ENCODE data around the gene TRIML2. TPM values are rescaled to one million over a fixed set of nuclear protein-coding genes. Genes with fewer than 3 reads are reported as not detected.

TRIML2 gene
- polyA plus RNA-seq, 2 of the 4 experiments (the other 2 are of a cell fraction), result 53.7 to 56.2 TPM

DNA sequence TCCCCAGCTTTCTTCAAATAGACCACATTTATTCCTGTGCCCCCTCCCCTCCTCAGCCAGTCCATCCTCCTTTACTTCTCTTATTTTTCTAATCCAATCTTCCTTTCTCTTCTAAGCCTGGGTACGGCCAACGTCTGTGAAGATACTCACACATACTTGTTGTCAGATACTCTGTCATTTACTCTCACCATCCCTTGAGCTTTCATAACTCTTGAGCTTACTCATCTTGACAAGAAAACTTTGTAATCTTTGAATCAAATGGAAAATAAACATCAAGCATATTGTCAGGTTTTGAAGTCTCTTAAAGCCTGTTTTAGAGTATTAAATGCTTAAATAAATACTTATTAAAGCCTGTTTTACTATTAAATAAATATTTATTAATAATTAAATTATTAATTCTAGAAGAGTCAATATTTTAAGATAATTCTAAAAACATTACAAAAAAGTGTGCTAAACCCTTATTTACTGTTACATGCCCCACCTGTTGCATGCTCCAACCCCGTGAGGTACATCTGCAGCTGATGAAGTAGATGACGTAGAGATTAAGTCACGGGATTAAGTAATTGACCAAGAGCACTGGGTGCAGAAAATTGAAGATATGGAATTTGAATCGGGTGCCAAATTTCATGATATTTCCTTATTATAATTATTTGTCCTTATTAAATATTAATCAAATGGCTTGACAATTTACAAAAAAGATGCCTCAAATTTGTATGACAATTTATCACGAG lies 1.5 kb upstream of the TRIML2 start:
- H3K27ac ChIP-seq, result peak overlapping the region; percentile 90 to 93
- H3K4me2 ChIP-seq, result peak overlapping the region; percentile 72
- ATAC-seq (peak; percentile 63 to 72), FAIRE-seq (no peak), DNase-seq (ENCODE audit: low read depth in 1 of 2, low spot score in 1 of 2) (peak; percentile 71 to 88)
- POLR2A ChIA-PET, result no interaction called here
- H3K4me1 ChIP-seq, result peaks cover 47% of the 10 kb centered on the region
- H3K4me3 ChIP-seq, result no peak overlapping the region
- TF ChIP-seq, protein P1, sequence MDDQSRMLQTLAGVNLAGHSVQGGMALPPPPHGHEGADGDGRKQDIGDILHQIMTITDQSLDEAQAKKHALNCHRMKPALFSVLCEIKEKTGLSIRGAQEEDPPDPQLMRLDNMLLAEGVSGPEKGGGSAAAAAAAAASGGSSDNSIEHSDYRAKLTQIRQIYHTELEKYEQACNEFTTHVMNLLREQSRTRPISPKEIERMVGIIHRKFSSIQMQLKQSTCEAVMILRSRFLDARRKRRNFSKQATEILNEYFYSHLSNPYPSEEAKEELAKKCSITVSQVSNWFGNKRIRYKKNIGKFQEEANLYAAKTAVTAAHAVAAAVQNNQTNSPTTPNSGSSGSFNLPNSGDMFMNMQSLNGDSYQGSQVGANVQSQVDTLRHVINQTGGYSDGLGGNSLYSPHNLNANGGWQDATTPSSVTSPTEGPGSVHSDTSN (IDR thresholded peaks at IDR 0.05), result 0 out of 2 replicates have a peak, but pooled peaks have one; percentile 26
- TF ChIP-seq GATA3 (IDR thresholded peaks at IDR 0.05; ENCODE audit: borderline replicate concordance), result peak; percentile 68; the same call in 1 of the 2 replicates
- no peak for TF ChIP-seq RNF2 (IDR thresholded peaks at IDR 0.05; ENCODE audit: borderline replicate concordance, low read depth)
- TF ChIP-seq, protein P2, sequence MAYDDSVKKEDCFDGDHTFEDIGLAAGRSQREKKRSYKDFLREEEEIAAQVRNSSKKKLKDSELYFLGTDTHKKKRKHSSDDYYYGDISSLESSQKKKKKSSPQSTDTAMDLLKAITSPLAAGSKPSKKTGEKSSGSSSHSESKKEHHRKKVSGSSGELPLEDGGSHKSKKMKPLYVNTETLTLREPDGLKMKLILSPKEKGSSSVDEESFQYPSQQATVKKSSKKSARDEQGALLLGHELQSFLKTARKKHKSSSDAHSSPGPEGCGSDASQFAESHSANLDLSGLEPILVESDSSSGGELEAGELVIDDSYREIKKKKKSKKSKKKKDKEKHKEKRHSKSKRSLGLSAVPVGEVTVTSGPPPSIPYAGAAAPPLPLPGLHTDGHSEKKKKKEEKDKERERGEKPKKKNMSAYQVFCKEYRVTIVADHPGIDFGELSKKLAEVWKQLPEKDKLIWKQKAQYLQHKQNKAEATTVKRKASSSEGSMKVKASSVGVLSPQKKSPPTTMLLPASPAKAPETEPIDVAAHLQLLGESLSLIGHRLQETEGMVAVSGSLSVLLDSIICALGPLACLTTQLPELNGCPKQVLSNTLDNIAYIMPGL (CRISPR knock-in tag; IDR thresholded peaks at IDR 0.05; ENCODE audit: borderline replicate concordance), result no peak
- TF ChIP-seq CEBPB (IDR thresholded peaks at IDR 0.05), result peak in 1 of 2 experiments; percentile 26; a peak in 2 of 4 replicates
- TF ChIP-seq JUN (IDR thresholded peaks at IDR 0.05), result peak in 1 of 2 experiments; percentile 53; a peak in 1 of 5 replicates
- no peak for TF ChIP-seq HDAC2 (IDR thresholded peaks at IDR 0.05)
- TF ChIP-seq, protein P3, sequence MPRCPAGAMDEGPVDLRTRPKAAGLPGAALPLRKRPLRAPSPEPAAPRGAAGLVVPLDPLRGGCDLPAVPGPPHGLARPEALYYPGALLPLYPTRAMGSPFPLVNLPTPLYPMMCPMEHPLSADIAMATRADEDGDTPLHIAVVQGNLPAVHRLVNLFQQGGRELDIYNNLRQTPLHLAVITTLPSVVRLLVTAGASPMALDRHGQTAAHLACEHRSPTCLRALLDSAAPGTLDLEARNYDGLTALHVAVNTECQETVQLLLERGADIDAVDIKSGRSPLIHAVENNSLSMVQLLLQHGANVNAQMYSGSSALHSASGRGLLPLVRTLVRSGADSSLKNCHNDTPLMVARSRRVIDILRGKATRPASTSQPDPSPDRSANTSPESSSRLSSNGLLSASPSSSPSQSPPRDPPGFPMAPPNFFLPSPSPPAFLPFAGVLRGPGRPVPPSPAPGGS (IDR thresholded peaks at IDR 0.05), result peak; percentile 34; the same call in 1 of the 3 replicates
- TF ChIP-seq EP300 (IDR thresholded peaks at IDR 0.05), result peak; percentile 57 to 73; a peak in 2 of 5 replicates
- TF ChIP-seq JUNB (IDR thresholded peaks at IDR 0.05), result peak; percentile 49; the same call in 1 of the 2 replicates
- CTCF ChIA-PET, result no interaction called here
- under 1% methylated on average over 7 of the region's 7 CpGs for WGBS (ENCODE audit: missing lambda C conversion rate)
- no peaks in the 10 kb centered on the region; the same call in 2 of the 3 replicates for H3K9me3 ChIP-seq

DNA sequence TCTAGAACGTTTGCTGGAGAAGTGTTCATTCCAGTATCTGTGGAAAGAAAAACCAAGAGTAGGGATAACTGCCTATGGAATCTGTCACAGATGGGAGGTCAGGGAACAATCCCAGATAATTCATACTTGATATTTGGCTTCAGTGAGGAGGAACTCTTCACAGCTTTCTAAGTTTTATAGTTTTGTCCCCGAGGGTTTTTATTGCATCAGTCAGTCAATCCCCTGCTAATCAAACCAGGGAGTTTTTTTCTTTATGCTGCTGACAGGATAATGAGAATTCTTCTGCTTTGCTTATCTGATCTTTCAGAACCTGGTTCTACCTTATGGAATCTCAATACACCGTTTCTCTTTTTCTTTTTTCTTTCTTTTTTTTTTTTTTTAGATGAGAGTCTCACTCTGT lies 633 bp upstream of the TRIML2 start:
- H3K9me3 ChIP-seq, result no peaks in the 10 kb centered on the region; the same call in 2 of the 3 replicates
- POLR2A ChIA-PET, result interaction anchor here (1.1 kb wide), 1 partner anchor 502 kb away, joined by 3 read pairs; no protein-coding TSS in a partner anchor
- peak overlapping the region; percentile 90 to 93 for H3K27ac ChIP-seq
- DNase-seq (ENCODE audit: low read depth in 1 of 2, low spot score in 1 of 2) (peak; percentile 18 to 42), FAIRE-seq (no peak), ATAC-seq (peak; percentile 6 to 14; a peak in 3 of 6 replicates)
- peak overlapping the region; percentile 72 for H3K4me2 ChIP-seq
- peak overlapping the region; percentile 52; the same call in 1 of the 3 replicates for H3K4me3 ChIP-seq
- peaks cover 47% of the 10 kb centered on the region for H3K4me1 ChIP-seq
- CTCF ChIA-PET, result no interaction called here
- 4% methylated on average over 3 of the region's 3 CpGs for WGBS (ENCODE audit: missing lambda C conversion rate)
- TF ChIP-seq RNF2 (IDR thresholded peaks at IDR 0.05; ENCODE audit: borderline replicate concordance, low read depth) (no peak), GATA3 (IDR thresholded peaks at IDR 0.05; ENCODE audit: borderline replicate concordance) (0 out of 2 replicates have a peak, but pooled peaks have one; percentile 12)

DNA sequence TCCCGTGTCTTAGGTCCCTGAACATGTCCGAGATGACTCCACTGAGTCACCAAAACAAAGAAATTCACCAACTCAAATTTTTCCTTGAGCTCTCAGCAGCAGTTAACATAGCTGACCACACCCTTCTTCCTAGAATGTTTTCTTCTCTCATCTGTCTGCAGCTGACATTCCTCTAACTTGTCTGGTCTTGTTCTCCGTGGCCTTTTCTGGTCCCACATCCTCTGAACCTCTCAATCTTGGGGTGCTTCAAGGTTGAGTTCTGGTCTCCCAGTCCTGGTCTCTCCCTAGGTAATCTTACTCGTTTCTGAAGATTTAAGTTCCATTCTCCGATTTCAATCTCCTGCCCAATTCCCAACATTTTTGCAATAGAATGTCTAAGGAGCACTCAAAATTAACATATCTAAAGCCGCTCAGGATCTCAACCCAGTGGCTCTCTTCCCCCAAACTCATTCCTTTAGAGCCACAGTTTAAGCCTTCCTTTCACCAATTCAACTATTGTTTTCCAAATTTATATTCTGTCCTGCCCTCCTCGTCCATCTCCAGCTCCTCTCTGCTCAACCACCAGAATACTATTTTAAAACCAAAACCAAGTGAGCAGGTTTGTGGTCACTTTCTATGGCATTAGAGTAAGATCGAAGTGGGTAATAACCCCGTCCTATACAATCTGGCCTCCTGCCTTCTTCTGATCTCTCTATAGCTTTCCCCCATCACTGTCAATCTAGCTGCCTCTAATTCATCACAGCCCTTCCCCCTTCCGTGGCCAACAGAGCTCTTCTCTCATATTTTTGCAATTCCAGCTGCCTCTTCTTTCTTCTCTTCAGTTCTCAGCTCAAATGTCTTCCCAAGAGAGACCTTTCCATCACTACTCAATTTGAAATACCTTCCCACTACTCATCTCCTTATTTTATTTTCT lies 1.2 kb downstream of the TRIML2 start:
- peaks cover 47% of the 10 kb centered on the region for H3K4me1 ChIP-seq
- 23% methylated on average over 10 of the region's 10 CpGs for WGBS (ENCODE audit: missing lambda C conversion rate)
- FAIRE-seq (no peak), ATAC-seq (peak; percentile 32 to 56; a peak in 4 of 6 replicates), DNase-seq (ENCODE audit: low read depth in 1 of 2, low spot score in 1 of 2) (peak; percentile 15 to 71)
- CTCF ChIA-PET, result interaction anchor here (0.9 kb wide), 1 partner anchor 1159 kb away, joined by 3 read pairs; no protein-coding TSS in a partner anchor
- peak overlapping the region; percentile 52 for H3K4me3 ChIP-seq
- TF ChIP-seq FOSB (CRISPR knock-in tag; IDR thresholded peaks at IDR 0.05) (no peak), POLR2AphosphoS2 (conservative IDR thresholded peaks at IDR 0.05; ENCODE audit: low read length) (no peak), RCOR1 (IDR thresholded peaks at IDR 0.05; ENCODE audit: low read depth, low read length) (no peak), CBX2 (IDR thresholded peaks at IDR 0.05; ENCODE audit: borderline replicate concordance, low read depth) (no peak), EHF (CRISPR knock-in tag; IDR thresholded peaks at IDR 0.05) (no peak), ZNF302 (CRISPR knock-in tag; IDR thresholded peaks at IDR 0.05) (no peak)
- TF ChIP-seq, protein P4, sequence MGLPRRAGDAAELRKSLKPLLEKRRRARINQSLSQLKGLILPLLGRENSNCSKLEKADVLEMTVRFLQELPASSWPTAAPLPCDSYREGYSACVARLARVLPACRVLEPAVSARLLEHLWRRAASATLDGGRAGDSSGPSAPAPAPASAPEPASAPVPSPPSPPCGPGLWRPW (IDR thresholded peaks at IDR 0.05), result no peak
- peak overlapping the region; percentile 72 for H3K4me2 ChIP-seq
- H3K9me3 ChIP-seq, result no peaks in the 10 kb centered on the region; the same call in 2 of the 3 replicates
- POLR2A ChIA-PET, result interaction anchor here (1.5 kb wide), 1 partner anchor 70 kb away, joined by 3 read pairs; no protein-coding TSS in a partner anchor
- H3K27ac ChIP-seq, result peak overlapping the region; percentile 90 to 93
